Renal cortex interstitium (tissue), 11 donors: ENCODE measurements around the gene ITPR1. TPM values are rescaled to one million over a fixed set of nuclear protein-coding genes. Genes with fewer than 3 reads are reported as not detected.

Experiments used
- DNase-seq, 11 donors: peaks; one replicate each; pipeline ENCODE4 v3.0.0-alpha.2; 2013; ENCODE audit warnings: low read depth in 9 of 11, low spot score in 4 of 11; ENCODE audit errors: extremely low read depth in 1 of 11
- polyA plus RNA-seq, 3 donors: library from polyadenylated mRNA; unstranded; fragments of 120-200 nt; gene quantifications; one replicate each; pipeline ENCODE4 v1.2.1, GENCODE V29; 2013; ENCODE audit not compliant: insufficient read length in 3 of 3

The ITPR1 gene
- polyA plus RNA-seq, 3 donors: 51.9 to 63.3 (median 56.4) TPM

GRCh38 chr3:4818986-4819693 is 326.0 kb downstream of the ITPR1 start:
- no peak for DNase-seq

DNA sequence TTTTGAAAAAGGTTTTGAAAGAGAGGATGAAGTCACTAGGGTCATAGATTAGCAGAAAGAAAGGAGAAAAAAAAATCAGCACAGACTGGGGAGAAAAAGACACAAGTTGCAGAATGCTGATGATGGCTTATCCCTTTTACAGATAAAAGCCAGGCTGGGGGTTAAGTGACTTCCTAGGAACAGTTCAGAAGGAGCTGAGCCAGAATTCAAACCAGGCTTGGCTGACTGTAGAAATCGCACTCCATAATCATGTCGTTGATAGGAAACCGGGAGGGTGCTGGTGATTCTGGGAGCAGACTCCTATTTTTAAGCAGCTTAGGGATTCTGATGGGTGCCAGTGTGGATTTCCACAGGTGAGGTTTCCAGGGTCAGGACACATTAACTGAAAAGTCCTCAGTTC is 326.6 kb downstream of the ITPR1 start:
- no peak for DNase-seq

DNA sequence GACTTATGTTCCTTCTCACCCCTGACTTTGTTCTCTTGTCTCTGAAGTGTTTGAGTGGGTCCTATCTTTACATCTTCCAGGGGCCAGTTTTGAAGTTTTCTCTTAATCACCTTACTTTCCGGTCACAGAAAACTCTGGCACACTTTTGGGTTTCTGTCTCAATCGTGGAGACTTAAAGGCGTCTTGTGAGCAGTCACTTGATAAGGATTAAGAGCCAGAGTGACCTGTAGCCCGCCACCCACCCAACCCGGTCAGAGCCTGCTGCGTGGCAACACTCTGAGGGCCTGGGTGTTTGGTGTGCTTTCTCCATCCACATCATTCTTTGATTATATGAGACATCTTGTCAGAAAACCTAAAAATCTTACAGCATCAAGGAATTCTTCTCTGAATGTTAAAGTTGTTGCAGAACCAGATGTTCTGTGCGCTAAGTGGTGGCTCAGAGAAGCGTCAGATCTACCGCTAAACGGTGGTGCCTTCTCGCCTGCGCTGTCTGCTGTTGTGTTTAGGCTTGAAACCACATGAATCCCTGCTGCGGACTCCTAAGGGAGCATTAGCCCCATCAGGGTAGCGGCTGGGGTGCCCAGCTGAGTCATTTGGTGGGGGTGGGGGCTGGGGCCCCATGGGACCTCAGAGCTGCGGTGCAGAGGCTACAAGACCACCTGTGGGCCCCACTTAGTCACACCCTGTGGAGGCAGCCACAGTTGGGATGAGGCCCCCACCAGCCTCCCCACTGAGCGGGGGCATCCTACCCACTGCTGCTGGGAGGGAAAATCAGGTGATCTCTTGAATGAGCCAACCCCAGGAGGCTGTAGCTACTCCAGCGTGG is 327.4 kb downstream of the ITPR1 start:
- no peak for DNase-seq

DNA sequence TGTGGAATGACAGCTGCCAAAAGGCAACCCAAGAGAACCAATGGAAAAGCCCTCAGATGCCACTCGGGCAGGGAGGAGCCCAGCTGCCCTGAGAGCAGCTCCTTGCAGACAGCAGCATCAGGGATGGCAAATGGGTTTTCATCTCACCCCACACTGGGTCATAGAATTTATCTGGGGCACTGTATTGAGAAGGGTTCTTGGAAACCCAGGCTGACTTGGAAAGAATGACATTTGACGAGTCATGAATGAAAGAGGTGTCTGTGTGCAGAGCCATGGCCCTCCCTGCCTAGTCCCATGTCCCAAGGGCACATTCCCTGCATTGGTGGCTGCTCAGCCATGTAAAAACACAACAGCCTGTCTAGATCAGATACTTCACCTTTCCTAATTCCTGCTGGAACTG is 328.2 kb downstream of the ITPR1 start:
- DNase-seq: peak in 4 of 11 donors; percentile 22 to 51 (median 48)

DNA sequence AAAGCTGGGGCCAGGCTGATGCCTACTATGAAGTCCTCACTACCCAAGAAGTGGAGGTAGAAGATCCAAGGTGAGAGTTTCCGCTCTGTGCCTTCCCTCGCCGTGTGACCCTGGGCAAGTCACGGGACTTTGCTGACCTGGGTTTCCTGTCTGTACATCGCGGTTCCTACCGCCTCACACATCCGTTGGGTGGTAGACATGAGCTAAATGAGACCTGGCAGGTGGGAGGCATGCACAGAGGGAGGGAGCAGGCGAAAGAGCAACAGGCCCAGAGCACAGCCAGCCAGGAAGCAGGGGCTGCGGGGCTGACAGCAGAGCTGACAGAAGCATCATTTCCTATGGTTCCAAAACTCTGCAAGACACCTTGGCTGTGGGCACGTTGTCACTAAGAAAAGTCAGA is 328.8 kb downstream of the ITPR1 start:
- DNase-seq: no peak

DNA sequence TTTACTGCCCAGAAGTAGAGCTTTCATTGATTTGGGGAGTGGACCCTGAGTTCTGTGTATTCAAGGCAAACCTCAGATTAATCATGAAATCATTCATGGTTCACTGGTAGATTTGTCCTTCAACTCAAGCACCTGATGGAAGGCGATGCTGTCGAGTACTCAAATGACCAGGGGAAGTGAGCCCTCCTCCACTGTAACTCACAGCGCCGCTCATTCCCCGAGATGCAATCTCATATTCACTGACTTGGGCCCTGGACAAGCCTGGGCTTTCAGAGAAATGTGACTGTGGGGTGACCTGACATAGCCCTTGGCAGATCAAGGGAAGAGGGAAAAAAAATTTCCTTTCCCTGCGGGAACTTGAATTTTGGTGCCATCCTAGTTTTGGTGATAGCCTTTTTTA is 329.4 kb downstream of the ITPR1 start:
- DNase-seq: no peak

DNA sequence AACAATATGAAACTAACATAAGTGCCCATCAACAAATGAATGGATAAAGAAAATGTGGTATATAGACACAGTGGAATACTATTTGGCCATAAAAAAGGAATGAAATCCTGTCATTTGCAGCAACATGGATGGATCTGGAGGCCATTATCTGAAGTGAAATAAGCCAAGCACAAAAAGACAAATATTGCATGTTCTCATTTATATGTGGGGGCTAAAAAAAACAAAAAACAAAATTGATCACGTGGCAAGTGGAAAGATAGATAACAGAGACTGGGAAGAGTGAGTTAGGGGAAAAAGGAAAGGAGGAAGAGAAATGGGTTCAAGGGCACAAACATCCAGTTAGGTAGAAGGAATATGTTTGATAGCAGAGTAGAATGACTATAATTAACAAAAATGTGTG is 330.2 kb downstream of the ITPR1 start:
- no peak for DNase-seq

DNA sequence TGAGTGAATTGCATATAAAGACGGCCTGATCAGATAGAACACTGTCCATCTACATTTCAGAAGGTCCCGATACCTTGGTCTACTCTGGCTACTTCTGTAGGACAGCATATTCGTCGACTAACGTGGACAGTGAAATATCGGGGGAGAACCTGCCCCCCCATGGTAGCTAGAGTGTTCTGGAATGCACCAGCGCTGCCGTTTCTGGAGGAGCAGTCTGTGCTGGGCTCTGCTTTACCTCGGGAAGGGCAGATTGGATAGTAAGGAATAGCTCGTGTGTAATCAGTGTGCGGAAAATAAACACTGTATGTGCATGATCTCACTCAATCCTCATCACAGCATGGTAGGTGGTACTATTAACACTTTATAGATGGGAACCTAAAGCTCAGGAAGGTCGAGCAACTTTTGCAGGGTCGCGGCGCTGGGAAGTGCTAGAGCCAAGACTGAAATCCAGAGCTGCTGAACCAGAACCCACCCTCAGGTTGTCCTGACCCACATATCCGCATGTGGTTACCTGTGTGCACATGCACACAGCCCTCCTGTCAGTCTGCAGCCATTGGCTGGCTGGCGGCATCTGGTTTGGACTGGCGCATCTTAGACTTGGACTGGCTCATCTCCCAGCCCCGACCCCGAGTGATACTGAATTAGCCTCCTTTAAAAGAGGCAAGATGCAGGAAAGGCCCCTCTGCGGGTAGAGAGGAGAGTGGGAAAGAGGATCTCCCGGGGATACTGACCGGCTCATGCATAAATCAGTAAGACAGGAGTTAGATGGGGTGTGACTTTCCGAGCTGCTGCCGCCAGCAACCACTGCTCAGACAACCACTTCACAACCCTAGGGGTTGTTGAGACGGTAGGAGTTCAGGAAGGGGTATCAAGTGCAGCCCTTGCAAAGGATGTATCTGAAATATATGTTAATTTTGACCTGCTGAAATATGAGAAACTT is 331.1 kb downstream of the ITPR1 start:
- DNase-seq: peak in 2 of 11 donors; percentile 34 to 54

GRCh38 chr3:4824926-4825325 is 331.8 kb downstream of the ITPR1 start:
- DNase-seq: no peak

DNA sequence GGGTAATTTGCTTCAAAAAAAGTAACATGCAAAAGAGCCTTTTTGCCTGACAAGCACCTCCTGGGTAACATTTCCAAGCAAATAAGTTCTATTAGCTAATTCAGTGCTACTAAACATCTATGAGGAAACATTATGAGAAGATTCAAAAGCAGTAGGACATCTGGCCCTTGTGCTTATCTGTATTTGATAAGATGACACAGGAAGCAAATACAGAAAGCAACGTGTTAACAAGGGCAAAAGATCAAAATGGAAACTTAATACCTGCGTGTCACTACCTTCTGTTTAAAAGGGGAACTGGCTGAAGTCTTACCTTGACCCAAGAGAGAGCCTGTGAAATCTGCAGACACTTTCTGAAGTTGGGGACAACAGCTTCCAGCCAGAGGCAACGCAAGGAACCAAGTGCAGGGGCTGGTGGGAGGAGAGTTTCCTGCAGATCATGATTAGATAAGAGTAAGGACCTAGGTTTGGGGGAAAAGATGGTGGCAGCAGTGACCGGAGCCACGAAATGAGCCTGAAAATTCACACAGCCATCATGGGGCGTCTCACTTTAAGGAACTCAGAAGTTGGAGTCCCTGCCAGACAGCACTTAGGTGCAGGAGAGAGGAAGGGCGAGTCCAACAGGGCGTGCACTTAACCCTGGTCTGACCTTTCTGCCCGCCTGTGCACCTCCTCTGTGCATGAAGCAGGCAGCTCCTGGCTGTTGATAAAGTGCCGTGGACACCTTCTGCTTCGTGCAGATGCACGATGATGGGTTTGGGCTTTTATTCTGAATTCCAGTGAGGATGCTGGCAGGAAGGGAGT is 332.5 kb downstream of the ITPR1 start:
- DNase-seq: no peak

DNA sequence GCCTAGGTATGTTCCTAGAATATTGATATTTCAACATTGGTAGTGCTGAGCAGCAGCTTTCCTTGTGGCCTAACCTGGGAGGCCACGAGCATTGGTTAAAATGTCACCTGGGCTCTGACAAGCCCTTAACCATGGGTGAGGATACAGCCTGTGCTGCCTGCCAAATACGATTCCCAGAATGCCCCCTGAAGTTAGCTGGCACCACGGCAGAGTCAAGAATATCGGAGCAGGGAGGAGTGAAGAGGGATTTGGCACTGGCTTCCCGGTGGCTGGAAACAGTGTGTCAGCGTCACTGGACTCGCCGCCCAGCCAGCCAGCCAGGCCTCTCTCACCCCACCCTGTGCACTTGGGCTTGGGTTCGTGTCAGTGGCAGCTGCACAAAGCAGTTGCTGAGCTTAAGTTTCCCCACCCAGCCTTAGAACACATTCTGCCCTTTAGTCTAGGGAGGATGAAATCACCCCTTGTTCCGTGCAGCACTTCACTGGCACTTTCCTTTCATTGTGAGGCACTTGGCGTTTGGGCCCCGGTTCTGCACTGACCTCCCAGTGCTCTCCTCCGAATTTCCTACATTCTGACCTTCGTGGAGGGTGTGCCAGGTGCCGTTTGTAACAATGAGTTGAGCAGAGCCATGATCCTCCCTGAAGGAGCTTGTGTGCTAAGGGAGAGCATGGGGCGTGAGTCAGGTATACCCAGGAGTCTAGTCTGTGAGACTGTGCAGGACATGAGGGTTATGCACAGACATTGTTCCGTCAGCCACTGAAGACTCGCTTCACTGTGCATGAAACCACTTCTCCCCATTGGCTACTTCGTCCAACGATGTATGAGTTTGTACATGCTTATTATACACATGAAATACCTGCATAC is 333.3 kb downstream of the ITPR1 start:
- DNase-seq: no peak

DNA sequence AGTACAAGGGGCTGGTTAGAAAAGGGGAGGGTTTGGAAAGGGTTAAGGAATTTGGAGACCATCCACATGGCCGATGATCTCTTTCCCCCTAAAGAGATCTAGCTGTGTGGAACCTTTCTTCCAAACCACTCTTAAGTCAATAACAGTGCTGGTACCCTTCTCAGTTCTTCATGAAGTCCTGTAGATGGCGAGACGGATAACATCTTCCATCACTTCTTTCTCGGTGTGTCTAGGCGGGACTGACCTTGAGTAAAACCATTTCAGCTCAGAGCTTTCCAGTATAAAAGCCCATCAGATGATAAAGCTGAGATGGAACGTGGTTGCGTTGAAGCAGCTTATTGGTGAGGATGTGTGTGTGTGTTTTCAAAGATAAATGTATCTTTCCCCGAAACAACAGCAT is 334.6 kb downstream of the ITPR1 start:
- DNase-seq: no peak

GRCh38 chr3:4828279-4829030 is 335.3 kb downstream of the ITPR1 start:
- DNase-seq: no peak

DNA sequence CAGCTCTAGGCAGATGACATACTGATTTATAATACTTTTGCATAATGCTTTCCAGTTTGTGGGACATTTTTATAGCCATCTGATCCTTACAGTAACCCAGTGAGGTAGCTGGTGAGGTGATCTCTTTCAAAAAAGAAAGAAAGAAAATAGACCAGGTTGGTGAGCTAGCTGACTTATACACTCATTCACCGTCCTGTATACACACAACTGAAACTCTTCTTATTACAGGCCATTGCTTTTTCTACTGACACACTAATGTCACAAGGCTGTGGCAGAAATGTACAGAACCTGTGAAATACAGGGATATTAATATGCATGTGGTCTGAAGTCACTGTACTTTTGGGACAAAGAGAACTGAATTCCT is 335.9 kb downstream of the ITPR1 start:
- DNase-seq: no peak

DNA sequence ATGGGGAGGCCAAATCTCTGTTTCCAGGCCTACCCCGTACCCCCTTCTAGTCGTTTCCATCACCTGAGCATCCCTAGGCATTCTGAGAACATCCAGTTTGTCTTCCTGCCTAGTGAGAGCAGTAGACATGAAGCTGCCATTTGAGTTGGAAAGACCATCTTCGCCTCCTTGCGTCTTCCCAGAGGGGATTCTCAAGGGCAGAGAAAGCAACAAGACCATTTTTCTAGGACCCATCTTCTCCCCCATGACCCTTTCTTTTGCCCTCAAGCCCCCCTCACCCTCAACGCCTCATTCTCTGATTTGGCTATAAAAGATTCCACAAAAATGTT is 337.4 kb downstream of the ITPR1 start:
- DNase-seq: no peak

DNA sequence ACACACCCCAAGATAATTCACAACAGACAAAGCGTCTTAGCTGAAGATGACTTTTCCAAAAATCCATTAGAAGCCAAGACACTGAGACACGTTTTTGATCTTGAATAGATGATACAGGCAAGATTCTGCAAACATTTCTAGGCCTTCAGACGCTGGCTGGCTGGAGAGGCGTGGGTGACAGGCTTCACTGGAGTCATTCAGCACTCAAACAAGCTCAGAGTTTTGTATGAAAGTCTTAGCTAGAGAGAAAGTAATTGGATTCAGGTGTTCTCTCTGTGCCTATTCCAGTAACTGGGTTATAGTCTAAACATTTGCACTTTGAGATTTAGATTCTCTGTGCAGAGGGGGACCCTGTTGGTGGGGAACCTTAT is 338.4 kb downstream of the ITPR1 start:
- no peak for DNase-seq

- DNase-seq: no peak
Measured at GRCh38 chr3:4833471-4833870, 340.3 kb downstream of the ITPR1 start.
